HepG2 (cell line): ENCODE results near the gene NT5C. TPM values are rescaled to one million over a fixed set of nuclear protein-coding genes. Genes with fewer than 3 reads are reported as not detected.

Experiments
- ATAC-seq: fragments of 200-7000 bp; cut with Tn5 transposase; 3 replicates; pipeline ENCODE4 v1.9.1; 2020; ENCODE audit warnings: mild to moderate bottlenecking, moderate library complexity
- BruUV-seq: library from RNA; stranded (reverse); fragments of 400-500 nt; replicated peaks from 2 replicates; lab custom pipeline; 2021; lab: Mats Ljungman, UMichigan
- CTCF ChIA-PET: fragments of 300-600 bp; formaldehyde crosslinking; extraction: SDS; loops from one replicate; lab custom pipeline; 2021; ENCODE audit warnings: low total read pairs, inconsistent platforms, low intra/inter-chr PET ratio; lab: Yijun Ruan, JAX
- POLR2A ChIA-PET: fragments of 350-600 bp; sonication (Branson Sonifier 250); formaldehyde crosslinking; loops from one replicate; lab custom pipeline; 2020; ENCODE audit warnings: antibody characterized with exemption, inconsistent platforms; lab: Yijun Ruan, JAX
- DNase-seq: peaks from one replicate; pipeline ENCODE4 v3.0.0-alpha.2; 2015; ENCODE audit warnings: low spot score
- FAIRE-seq: peaks from 3 replicates; lab custom pipeline; 2011; peaks lifted over from hg19 to GRCh38; lab: Jason Lieb, UNC
- H2AFZ ChIP-seq: one replicate; pipeline ENCODE4 v1.6.1; 2011; ENCODE audit warnings: low read length, inconsistent platforms
- H3K27ac ChIP-seq: fragments of 300-600 bp; 3 replicates; pipeline ENCODE4 v1.8.0; 2011; ENCODE audit warnings: mixed run types, mild to moderate bottlenecking, mixed read lengths, low read length, inconsistent platforms; ENCODE audit not compliant: insufficient read depth; ENCODE audit errors: extremely low read length
- H3K27me3 ChIP-seq, 2 experiments: fragments of 200-600 bp in 1 of 2; 2 replicates in 1 of 2; 3 replicates in 1 of 2; pipeline versions ENCODE4 v1.6.0 to v1.8.0; 2011; ENCODE audit warnings: low read length in 2 of 2, mild to moderate bottlenecking in 2 of 2, moderate library complexity in 2 of 2, inconsistent platforms in 1 of 2; ENCODE audit not compliant: insufficient read depth in 2 of 2, control insufficient read depth in 1 of 2
- H3K36me3 ChIP-seq, 2 experiments: fragments of 200-600 bp in 1 of 2; replicated peaks in 1 of 2; 2 replicates in 1 of 2; 3 replicates in 1 of 2; pipeline versions ENCODE4 v1.5.1 to v1.8.0; 2011; ENCODE audit warnings: low read length in 2 of 2, inconsistent platforms in 1 of 2; ENCODE audit not compliant: insufficient read depth in 2 of 2, control insufficient read depth in 1 of 2
- H3K4me1 ChIP-seq: 2 replicates; pipeline ENCODE4 v1.5.1; 2012; ENCODE audit warnings: low read length, inconsistent platforms; ENCODE audit not compliant: insufficient read depth
- H3K4me2 ChIP-seq: 2 replicates; pipeline ENCODE4 v1.6.0; 2011; ENCODE audit warnings: low read depth, low read length, inconsistent platforms
- H3K4me3 ChIP-seq, 3 experiments: fragments of 200-600 bp in 1 of 3; sonication (generic), shearing (Covaris generic) in 1 of 3; replicated peaks in 1 of 3; 2 replicates each; pipeline ENCODE4 v1.5.1; 2011 to 2016; ENCODE audit warnings: low read length in 3 of 3, inconsistent platforms in 2 of 3, low read depth in 2 of 3, mild to moderate bottlenecking in 2 of 3, control low read depth in 1 of 3, mixed read lengths in 1 of 3; ENCODE audit not compliant: insufficient read depth in 1 of 3
- H3K79me2 ChIP-seq: one replicate; pipeline ENCODE4 v1.6.1; 2011; ENCODE audit warnings: low read length, inconsistent platforms; ENCODE audit not compliant: insufficient read depth
- H3K9ac ChIP-seq: 2 replicates; pipeline ENCODE4 v1.6.0; 2011; ENCODE audit warnings: mild to moderate bottlenecking, low read depth, low read length, inconsistent platforms; ENCODE audit not compliant: insufficient read depth
- H3K9me3 ChIP-seq: 2 replicates; pipeline ENCODE4 v1.5.1; 2012; ENCODE audit warnings: mild to moderate bottlenecking, low read length
- H4K20me1 ChIP-seq: 2 replicates; pipeline ENCODE4 v1.6.0; 2011; ENCODE audit warnings: inconsistent platforms, mild to moderate bottlenecking, low read length, moderate library complexity; ENCODE audit not compliant: insufficient read depth
- CC2D1A ChIP-seq: sonication (generic); formaldehyde crosslinking; IDR thresholded peaks from 2 replicates; pipeline ENCODE4 v1.8.1; 2023; ENCODE audit warnings: mild to moderate bottlenecking, missing genetic modification reagents
- KLF13 ChIP-seq: sonication (generic); formaldehyde crosslinking; IDR thresholded peaks from 2 replicates; pipeline ENCODE4 v1.4.0; 2020; ENCODE audit warnings: mild to moderate bottlenecking, missing genetic modification reagents
- MAFG ChIP-seq: sonication (generic); formaldehyde crosslinking; IDR thresholded peaks from 2 replicates; pipeline ENCODE4 v1.5.1; 2020; ENCODE audit warnings: mild to moderate bottlenecking, missing genetic modification reagents
- TP53 ChIP-seq: sonication (generic); formaldehyde crosslinking; conservative IDR thresholded peaks from 2 replicates; pipeline ENCODE4 v1.4.0; 2020; ENCODE audit warnings: missing genetic modification reagents
- ZNF18 ChIP-seq: sonication (generic); formaldehyde crosslinking; IDR thresholded peaks from 2 replicates; pipeline ENCODE4 v1.8.0; 2022; ENCODE audit warnings: mild to moderate bottlenecking, missing genetic modification reagents; ENCODE audit not compliant: insufficient replicate concordance
- WGBS: methylation state at CpG from one replicate; pipeline ENCODE4 v1.1.6; 2017; ENCODE audit warnings: low lambda C conversion rate; 5-methylcytosine and 5-hydroxymethylcytosine counted together
- in situ Hi-C: cut with HindIII; loops from 2 replicates; pipeline ENCODE4 v1.10.0; 2017; ENCODE audit warnings: low pct_unique_long_range_greater_than_20kb; ENCODE audit not compliant: extremely low pct_ligation_motif_present
- intact Hi-C: fragments of 100-400 bp; cut with micrococcal nuclease; formaldehyde crosslinking; loops from one replicate; pipeline ENCODE4 v1.10.0; 2022; ENCODE audit not compliant: unreplicated experiment
- polyA plus RNA-seq, 8 experiments: library from polyadenylated mRNA; depleted of rRNA in 3 of 8; stranded (reverse) in 7 of 8; unstranded in 1 of 8; fragments of >200 nt; fragmentation: Illumina TruSeq in 4 of 8; extraction: Trizol in 4 of 8; gene quantifications; 2 replicates each; pipeline versions ENCODE4 v1.2.1 to v1.2.3, GENCODE V29; 2011 to 2016; ENCODE audit warnings: low read depth in 4 of 8, missing spikeins in 1 of 8, mixed read lengths in 1 of 8; ENCODE audit not compliant: insufficient read depth in 1 of 8
- total RNA-seq, 5 experiments: library from RNA; depleted of rRNA; stranded (reverse); fragments of >200 nt; fragmentation: Illumina TruSeq; extraction: Trizol; gene quantifications; 2 replicates each; pipeline ENCODE4 v1.2.3, GENCODE V29; 2016; ENCODE audit warnings: low read depth in 1 of 5

NT5C gene
- total and polyA plus RNA-seq, 2 of the 13 experiments (the other 11 are each of a cell fraction or from before 2014, with no cell fraction given): 42.8 to 48.6 TPM

GRCh38 chr17:75115555-75115954 is 16.0 kb downstream of the NT5C start (continued):
- no peak for TF ChIP-seq MAFG
- no peak for TF ChIP-seq ZNF18
- TF ChIP-seq TP53 (CRISPR knock-in tag): no peak

DNA sequence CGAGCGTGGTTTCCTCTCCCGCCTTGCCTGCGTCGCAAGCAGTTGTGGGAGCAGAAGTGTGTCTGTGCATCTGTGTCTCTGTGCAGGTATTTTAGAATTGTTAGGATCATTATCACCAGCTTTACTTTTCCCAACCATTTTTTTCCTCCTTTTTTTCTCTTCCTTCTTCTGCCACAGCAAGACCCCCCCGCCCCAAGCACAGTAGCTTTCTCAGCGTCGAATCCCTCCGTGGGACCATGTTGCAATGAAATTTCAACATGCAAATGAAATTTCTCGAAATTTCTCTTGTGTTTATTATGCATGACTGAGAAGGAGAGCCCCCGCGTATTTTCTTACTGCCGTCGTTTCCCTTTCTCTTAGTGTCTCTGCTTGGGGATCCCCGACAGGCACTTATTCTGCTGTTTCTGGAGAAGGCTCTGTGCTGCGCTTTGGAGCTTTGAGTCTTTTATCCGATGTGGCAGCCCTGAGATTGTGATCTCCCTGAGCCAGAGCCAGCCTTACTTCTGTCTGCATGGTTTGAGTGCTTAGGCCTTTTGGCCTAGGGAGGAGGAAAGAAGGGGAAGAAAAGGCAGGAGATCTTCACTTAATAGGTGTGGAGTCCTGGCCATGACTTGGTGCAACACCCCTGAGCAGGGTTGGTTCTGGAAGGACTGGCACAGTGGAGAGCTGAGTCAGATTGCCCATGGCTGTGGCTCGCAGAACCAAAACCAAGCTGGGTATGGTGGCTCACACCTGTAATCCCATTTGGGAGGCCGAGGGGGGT is 16.8 kb downstream of the NT5C start:
- BruUV-seq: no TSS peak
- TF ChIP-seq CC2D1A (CRISPR knock-in tag) (no peak), KLF13 (CRISPR knock-in tag) (peak; percentile 29; the same call in 1 of the 2 replicates)
- FAIRE-seq: no peak
- CTCF ChIA-PET: interaction anchor here (1.3 to 2.4 kb wide), 7 partner anchors 11 to 124 kb away, joined by 3 to 26 read pairs (median 10); partner anchors contain the start of gene NT5C
- no peak overlapping the region for H2AFZ ChIP-seq
- H3K4me1 ChIP-seq: peaks cover 31% of the 10 kb centered on the region
- POLR2A ChIA-PET: interaction anchor here (0.6 to 2.3 kb wide), 22 partner anchors 8 to 174 kb away, joined by 3 to 19 read pairs (median 4); partner anchors contain the start of genes JPT1, NT5C, NUP85 and SLC16A5
- no peaks in the 10 kb centered on the region for H4K20me1 ChIP-seq
- in situ Hi-C loops (loop anchor here (5.0 kb wide), 1 partner anchor 298 kb away; no protein-coding TSS in a partner anchor), intact Hi-C loops (loop anchor here (1.0 to 5.0 kb wide), 3 partner anchors 57 to 123 kb away; no protein-coding TSS in a partner anchor)
- H3K79me2 ChIP-seq: peaks cover 8% of the 10 kb centered on the region
- H3K27ac ChIP-seq: peak overlapping the region; percentile 19
- DNase-seq: no peak
- 0 out of 2 replicates have a peak overlapping the region, but pooled peaks have one; percentile 7 for H3K9ac ChIP-seq
- peak overlapping the region; percentile 48; the same call in 1 of the 2 replicates for H3K4me2 ChIP-seq
- H3K36me3 ChIP-seq: peaks cover 0 to 3% of the 10 kb centered on the region in 2 experiments; a peak in 3 of 5 replicates
- no peaks in the 10 kb centered on the region for H3K27me3 ChIP-seq
- H3K4me3 ChIP-seq: no peak overlapping the region
- ATAC-seq: no peak
- H3K9me3 ChIP-seq: no peaks in the 10 kb centered on the region
- 94% methylated on average over 19 of the region's 19 CpGs for WGBS
